A549 (cell line): ENCODE results near the gene CMTR2.

Source experiments
- CBX2 ChIP-seq: fragments of 200-600 bp; sonication (generic); IDR thresholded peaks from 2 replicates; pipeline ENCODE4 v1.6.1; 2016; ENCODE audit warnings: low read depth, mild to moderate bottlenecking, borderline replicate concordance
- CHD2 ChIP-seq: fragments of 150-350 bp; IDR thresholded peaks from 2 replicates; pipeline ENCODE4 v1.6.1; 2014; ENCODE audit warnings: low read length; ENCODE audit not compliant: partially characterized antibody
- EHF ChIP-seq: fragments of 250-450 bp; sonication (Bioruptor Pico); IDR thresholded peaks from 2 replicates; pipeline ENCODE4 v1.5.0; 2020; ENCODE audit warnings: mild to moderate bottlenecking
- EP300 ChIP-seq, 2 experiments: fragments of >200 bp; sonication (Bioruptor Twin); formaldehyde crosslinking; IDR thresholded peaks; 2 replicates in 1 of 2; 3 replicates in 1 of 2; pipeline ENCODE4 v1.6.1; 2016 to 2017
- JUN ChIP-seq, 2 experiments: fragments of >200 bp; sonication (Bioruptor Twin); formaldehyde crosslinking; IDR thresholded peaks; 2 replicates in 1 of 2; 3 replicates in 1 of 2; pipeline ENCODE4 v1.6.1; 2016 to 2017
- JUNB ChIP-seq: fragments of >200 bp; sonication (Bioruptor Twin); formaldehyde crosslinking; IDR thresholded peaks from 2 replicates; pipeline ENCODE4 v1.6.1; 2016
- MAFK ChIP-seq: fragments of 450-650 bp; IDR thresholded peaks from 2 replicates; pipeline ENCODE4 v1.6.1; 2014; ENCODE audit not compliant: partially characterized antibody
- POLR2A ChIP-seq: IDR thresholded peaks from 2 replicates; pipeline ENCODE4 v1.6.1; 2012; ENCODE audit warnings: mild to moderate bottlenecking, low read length
- RAD21 ChIP-seq, 2 experiments: fragments of >200 bp in 1 of 2; sonication (Bioruptor Twin) in 1 of 2; formaldehyde crosslinking in 1 of 2; IDR thresholded peaks in 1 of 2; conservative IDR thresholded peaks in 1 of 2; 2 replicates in 1 of 2; 3 replicates in 1 of 2; pipeline ENCODE4 v1.6.1; 2012 to 2018; ENCODE audit warnings: inconsistent platforms in 1 of 2
- RFX5 ChIP-seq: fragments of 450-650 bp; IDR thresholded peaks from 2 replicates; pipeline ENCODE4 v1.7.1; 2014; ENCODE audit warnings: antibody characterized with exemption, mild to moderate bottlenecking, moderate library complexity
- TF ChIP-seq, protein P1 (sequence below): fragments of 200-600 bp; sonication (generic); IDR thresholded peaks from 2 replicates; pipeline ENCODE4 v1.6.1; 2016; ENCODE audit warnings: antibody characterized with exemption, mild to moderate bottlenecking, moderate library complexity
- TF ChIP-seq, protein P2 (sequence below): fragments of >200 bp; sonication (Bioruptor Twin); formaldehyde crosslinking; IDR thresholded peaks from 3 replicates; pipeline ENCODE4 v1.5.1; 2016
- TF ChIP-seq, protein P3 (sequence below): IDR thresholded peaks from 2 replicates; pipeline ENCODE4 v1.6.1; 2012
- TF ChIP-seq, protein P4 (sequence below): fragments of >200 bp; sonication (Bioruptor Twin); formaldehyde crosslinking; IDR thresholded peaks from 2 replicates; pipeline ENCODE4 v1.6.1; 2016

DNA sequence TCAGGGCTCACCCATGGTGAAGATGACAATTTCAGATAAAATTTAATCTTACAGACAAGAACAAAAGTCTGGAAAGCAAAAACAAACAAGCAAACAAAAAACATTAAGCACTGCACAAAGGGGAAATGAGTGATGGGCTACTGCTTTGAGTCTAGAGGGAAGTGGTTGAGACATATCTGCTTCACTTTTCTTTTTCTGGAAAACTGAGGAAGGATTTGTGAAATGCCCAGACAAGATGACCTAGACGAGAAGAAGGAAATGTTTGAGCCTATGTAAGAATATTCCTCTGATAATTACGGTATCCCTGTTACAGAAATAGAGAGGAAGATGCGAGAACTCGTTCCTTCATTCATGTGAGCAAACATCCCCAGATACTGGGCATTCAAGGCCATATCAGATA is 47.2 kb downstream of the CMTR2 start:
- TF ChIP-seq RAD21 (conservative IDR thresholded peaks at IDR 0.05 in 1 of 2, IDR thresholded peaks at IDR 0.05 in 1 of 2) (no peak), EP300 (IDR thresholded peaks at IDR 0.05) (no peak), CHD2 (no peak), POLR2A (no peak), MAFK (no peak), JUN (IDR thresholded peaks at IDR 0.05) (no peak), EHF (CRISPR knock-in tag) (no peak), RFX5 (no peak), CBX2 (no peak), JUNB (no peak)
- TF ChIP-seq, protein P1, sequence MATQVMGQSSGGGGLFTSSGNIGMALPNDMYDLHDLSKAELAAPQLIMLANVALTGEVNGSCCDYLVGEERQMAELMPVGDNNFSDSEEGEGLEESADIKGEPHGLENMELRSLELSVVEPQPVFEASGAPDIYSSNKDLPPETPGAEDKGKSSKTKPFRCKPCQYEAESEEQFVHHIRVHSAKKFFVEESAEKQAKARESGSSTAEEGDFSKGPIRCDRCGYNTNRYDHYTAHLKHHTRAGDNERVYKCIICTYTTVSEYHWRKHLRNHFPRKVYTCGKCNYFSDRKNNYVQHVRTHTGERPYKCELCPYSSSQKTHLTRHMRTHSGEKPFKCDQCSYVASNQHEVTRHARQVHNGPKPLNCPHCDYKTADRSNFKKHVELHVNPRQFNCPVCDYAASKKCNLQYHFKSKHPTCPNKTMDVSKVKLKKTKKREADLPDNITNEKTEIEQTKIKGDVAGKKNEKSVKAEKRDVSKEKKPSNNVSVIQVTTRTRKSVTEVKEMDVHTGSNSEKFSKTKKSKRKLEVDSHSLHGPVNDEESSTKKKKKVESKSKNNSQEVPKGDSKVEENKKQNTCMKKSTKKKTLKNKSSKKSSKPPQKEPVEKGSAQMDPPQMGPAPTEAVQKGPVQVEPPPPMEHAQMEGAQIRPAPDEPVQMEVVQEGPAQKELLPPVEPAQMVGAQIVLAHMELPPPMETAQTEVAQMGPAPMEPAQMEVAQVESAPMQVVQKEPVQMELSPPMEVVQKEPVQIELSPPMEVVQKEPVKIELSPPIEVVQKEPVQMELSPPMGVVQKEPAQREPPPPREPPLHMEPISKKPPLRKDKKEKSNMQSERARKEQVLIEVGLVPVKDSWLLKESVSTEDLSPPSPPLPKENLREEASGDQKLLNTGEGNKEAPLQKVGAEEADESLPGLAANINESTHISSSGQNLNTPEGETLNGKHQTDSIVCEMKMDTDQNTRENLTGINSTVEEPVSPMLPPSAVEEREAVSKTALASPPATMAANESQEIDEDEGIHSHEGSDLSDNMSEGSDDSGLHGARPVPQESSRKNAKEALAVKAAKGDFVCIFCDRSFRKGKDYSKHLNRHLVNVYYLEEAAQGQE = no peak
- TF ChIP-seq, protein P2, sequence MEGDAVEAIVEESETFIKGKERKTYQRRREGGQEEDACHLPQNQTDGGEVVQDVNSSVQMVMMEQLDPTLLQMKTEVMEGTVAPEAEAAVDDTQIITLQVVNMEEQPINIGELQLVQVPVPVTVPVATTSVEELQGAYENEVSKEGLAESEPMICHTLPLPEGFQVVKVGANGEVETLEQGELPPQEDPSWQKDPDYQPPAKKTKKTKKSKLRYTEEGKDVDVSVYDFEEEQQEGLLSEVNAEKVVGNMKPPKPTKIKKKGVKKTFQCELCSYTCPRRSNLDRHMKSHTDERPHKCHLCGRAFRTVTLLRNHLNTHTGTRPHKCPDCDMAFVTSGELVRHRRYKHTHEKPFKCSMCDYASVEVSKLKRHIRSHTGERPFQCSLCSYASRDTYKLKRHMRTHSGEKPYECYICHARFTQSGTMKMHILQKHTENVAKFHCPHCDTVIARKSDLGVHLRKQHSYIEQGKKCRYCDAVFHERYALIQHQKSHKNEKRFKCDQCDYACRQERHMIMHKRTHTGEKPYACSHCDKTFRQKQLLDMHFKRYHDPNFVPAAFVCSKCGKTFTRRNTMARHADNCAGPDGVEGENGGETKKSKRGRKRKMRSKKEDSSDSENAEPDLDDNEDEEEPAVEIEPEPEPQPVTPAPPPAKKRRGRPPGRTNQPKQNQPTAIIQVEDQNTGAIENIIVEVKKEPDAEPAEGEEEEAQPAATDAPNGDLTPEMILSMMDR = no peak
- TF ChIP-seq, protein P3, sequence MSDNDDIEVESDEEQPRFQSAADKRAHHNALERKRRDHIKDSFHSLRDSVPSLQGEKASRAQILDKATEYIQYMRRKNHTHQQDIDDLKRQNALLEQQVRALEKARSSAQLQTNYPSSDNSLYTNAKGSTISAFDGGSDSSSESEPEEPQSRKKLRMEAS = no peak
- TF ChIP-seq, protein P4, sequence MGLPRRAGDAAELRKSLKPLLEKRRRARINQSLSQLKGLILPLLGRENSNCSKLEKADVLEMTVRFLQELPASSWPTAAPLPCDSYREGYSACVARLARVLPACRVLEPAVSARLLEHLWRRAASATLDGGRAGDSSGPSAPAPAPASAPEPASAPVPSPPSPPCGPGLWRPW = no peak
